HG02938 (cell line): ENCODE results near the gene ARPP21.
"Not testable (repeated sequence)": the region's sequence is repeated elsewhere in the genome, so short reads cannot be mapped to it uniquely, and the experiment has no call there.

Experiments
- ATAC-seq: cut with Tn5 transposase; IDR thresholded peaks from one replicate; pipeline ENCODE4 v1.9.1; 2021; ENCODE audit warnings: mild to moderate bottlenecking, moderate library complexity; ENCODE audit not compliant: unreplicated experiment

The ARPP21 gene

GRCh38 chr3:35639254-35640186, at the start of gene ARPP21:
ARPP21 (plus strand) TSS chr3:35639525; CDS start chr3:35681752, 42,227 bp downstream.
- ATAC-seq: peak; percentile 51

- ATAC-seq: peak; percentile 58
Observed at GRCh38 chr3:35592589-35593295, 46.6 kb upstream of the ARPP21 start.

GRCh38 chr3:35594739-35595138, 44.6 kb upstream of the ARPP21 start:
- no peak for ATAC-seq

- no peak for ATAC-seq
Observed at GRCh38 chr3:35596335-35596995, 42.9 kb upstream of the ARPP21 start.

GRCh38 chr3:35597490-35597889, 41.8 kb upstream of the ARPP21 start:
- no peak for ATAC-seq

- no peak for ATAC-seq
Observed at GRCh38 chr3:35598804-35599203, 40.5 kb upstream of the ARPP21 start.

GRCh38 chr3:35601959-35602358, 37.4 kb upstream of the ARPP21 start:
- no peak for ATAC-seq

- no peak for ATAC-seq
Observed at GRCh38 chr3:35602395-35602936, 36.9 kb upstream of the ARPP21 start.

GRCh38 chr3:35616346-35616745, 23.0 kb upstream of the ARPP21 start:
- ATAC-seq: no peak

- no peak for ATAC-seq
Observed at GRCh38 chr3:35617370-35617769, 22.0 kb upstream of the ARPP21 start.

- not testable (repeated sequence) for ATAC-seq
Observed at GRCh38 chr3:35620238-35620637, 19.1 kb upstream of the ARPP21 start.

- no peak for ATAC-seq
Observed at GRCh38 chr3:35624698-35625097, 14.6 kb upstream of the ARPP21 start.

- no peak for ATAC-seq
Observed at GRCh38 chr3:35633332-35634124, 5.8 kb upstream of the ARPP21 start.

- no peak for ATAC-seq
Observed at GRCh38 chr3:35635407-35635806, 3.9 kb upstream of the ARPP21 start.

- no peak for ATAC-seq
Observed at GRCh38 chr3:35635926-35636683, 3.2 kb upstream of the ARPP21 start.

- no peak for ATAC-seq
Observed at GRCh38 chr3:35638251-35638979, 910 bp upstream of the ARPP21 start.

GRCh38 chr3:35638980-35639253, 408 bp upstream of the ARPP21 start:
- ATAC-seq: no peak

- ATAC-seq: no peak
Observed at GRCh38 chr3:35640190-35641165, 1.2 kb downstream of the ARPP21 start.
